ENCODE measurements around the gene KDM4E.
A peak's percentile ranks its signal among the peaks of the same experiment; 100 is the strongest.

Gene KDM4E

DNA sequence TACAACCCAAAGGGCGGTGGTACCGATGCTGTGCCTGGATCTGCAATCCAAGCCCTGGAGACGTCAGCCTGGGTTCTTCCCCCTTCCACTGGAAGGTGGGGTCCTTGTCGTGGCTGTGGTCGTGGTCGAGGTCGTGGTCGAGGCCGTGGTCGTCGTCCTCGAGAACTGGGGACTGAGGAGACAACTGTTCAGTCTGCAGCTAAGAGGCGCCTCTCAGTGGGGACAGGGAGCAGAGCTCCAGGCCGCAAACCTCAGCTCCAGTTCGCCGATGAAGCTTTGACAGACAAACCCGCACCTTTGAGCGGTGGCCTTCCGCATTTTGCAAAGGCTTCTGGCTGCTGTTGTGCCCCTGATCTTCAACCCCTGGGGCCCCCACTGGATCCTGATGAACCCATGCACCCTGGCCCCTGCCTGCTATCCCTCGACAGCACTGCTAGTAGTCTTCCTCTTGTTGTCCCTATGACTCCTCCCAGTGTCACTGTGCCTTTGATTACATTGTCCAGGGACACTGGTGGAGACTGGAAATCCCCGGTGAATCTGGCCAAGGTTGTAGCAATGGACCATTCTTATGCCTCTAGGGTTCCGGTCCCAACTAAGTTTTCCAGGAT, 25.6 kb downstream of the KDM4E start:
- no peak for DNase-seq (ENCODE audit: low read depth in 3 of 3)

DNA sequence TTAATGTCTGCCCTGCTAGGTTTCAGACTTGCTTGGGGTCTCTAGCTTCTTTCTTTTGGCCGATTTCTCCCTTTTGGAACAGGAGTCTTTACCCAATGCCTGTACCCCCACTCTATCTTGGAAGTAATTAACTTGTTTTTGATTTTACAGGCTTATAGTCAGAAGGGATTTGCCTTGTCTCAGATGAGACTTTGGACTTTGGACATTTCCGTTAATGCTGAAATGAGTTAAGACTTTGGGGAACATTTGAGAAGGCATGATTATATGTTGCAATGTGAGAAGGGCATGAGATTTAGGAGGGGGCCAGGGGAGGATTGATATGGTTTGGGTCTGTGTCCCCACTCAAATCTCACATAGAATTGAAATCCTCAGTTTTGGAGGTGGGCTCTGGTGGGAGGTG, 29.3 kb downstream of the KDM4E start:
- DNase-seq (ENCODE audit: low read depth in 3 of 3): no peak

DNA sequence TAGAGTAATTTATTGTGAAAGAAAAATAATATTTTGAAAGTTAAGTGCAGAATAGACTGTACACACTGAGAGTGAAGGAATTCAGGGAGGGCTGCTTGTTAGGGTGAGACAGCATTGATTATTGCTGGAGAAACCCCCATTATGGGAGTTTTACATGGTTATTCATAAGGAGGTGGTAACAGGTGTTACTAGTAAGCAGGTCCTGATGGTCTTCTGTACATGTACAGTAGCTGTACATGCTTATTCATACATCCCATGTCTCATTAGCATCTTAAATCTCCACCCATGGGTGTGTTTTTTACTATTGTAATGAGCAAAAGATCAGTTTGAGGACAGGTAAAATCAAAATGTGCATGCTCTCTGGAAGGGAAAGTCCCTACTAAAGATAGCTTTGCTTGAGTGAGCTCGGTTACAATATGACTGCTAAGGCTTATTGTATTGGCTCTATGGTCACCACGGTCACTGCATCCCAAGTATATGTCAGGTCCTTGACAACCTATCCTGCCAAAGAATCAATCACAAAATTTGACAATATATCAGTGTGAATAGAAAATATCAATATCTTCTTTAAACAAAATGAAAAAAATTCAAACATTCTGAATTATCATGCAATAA, 30.3 kb downstream of the KDM4E start:
- DNase-seq (ENCODE audit: low read depth in 3 of 3): no peak

DNA sequence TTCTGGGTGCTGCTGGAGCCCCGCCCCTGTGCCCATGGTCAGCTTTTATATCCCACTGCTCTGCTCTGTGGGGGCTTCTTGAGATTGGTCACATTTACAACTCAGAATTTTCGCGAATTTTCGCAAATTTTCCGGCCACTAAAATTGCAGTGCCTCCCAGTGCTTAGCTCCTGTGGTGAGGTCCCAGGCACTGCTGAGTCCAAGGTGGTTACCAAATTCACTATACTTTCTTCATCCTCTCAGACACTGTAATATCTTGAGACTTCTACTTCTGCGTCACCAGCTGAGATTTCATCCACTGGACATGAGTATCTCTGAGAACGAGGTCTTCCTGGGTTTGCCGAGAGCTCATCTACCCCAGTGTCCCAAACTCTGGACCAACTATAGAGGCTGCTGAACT, 32.9 kb downstream of the KDM4E start:
- DNase-seq (ENCODE audit: low read depth in 3 of 3): no peak

DNA sequence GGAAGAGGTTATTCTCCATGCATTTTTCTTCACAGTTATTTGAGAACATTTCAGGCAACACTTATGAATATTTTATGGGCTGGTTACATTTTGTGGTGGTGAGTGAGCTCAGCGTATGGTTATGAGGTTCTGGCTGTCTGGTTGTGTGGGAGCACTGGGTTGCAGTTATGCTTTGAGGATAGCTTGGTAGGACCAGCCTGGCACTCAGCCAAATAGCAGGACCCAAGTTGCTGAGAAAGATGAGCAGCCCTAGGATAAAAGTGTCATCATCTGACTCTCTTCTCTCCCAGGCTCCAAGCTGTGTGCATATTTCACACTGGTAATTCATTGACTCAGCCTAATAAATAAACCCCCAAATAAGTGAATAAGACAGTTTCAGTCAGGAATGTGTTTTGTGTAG, 33.6 kb downstream of the KDM4E start:
- no peak for DNase-seq (ENCODE audit: low read depth in 3 of 3)

DNA sequence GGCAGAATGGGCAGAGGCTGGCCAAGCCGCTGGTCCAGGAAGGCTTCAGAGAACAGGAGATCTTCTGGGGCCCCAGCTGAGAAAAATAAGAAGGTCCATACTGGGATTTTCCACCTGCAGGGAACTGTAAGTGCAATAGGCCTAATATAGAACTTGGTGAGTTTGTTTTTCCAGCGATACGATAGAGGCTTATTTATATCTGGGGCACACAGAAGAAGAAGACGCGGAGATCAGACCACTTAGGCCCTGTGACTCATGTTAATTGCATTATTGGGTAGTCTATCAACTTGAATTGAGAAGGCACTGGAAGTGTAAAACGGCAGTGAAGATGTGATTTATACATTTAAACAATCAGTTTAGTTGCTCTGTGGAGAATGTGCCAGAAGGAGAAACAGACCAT, 34.0 kb downstream of the KDM4E start:
- DNase-seq (ENCODE audit: low read depth in 3 of 3): no peak

DNA sequence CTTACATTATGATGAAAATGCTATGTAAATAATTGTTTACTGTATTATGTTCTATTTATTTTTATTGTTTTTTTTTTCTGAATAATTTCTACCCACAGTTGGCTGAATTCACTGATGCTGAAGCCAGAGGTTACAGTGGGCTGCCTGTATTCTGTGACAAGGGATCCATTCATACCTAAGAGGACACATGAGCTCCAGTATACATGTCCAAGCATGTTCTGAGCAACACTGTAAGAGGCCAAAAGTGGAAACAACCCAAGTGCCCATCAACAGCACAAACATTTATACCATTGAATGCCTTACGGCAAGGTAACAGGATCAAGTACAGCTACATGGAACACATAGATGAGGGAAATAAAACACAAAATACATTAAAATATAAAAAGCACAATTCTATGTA, 40.3 kb downstream of the KDM4E start:
- DNase-seq (ENCODE audit: low read depth in 3 of 3): no peak

DNA sequence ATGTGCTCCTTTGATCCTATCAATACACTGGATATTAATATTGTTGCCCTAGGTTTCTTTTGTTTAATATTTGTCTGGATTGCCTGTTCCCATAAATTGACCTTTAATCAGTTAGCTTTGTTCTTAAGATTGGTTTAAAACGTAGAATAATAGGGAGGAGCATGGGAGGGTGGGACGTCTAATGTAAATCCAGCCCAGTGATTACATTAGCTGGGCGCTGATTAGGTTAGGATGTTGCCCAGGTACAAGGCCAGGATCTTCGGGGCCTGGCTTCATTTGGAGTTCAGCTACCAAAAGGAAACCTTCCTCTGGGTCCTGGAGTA, 41.6 kb downstream of the KDM4E start, which contains the start of gene SRSF8:
SRSF8 (plus strand) TSS at position 204 of the 323 bp plus-strand sequence. CDS start 308 bp downstream, outside the sequence.
- DNase-seq (ENCODE audit: low read depth in 3 of 3): no peak

DNA sequence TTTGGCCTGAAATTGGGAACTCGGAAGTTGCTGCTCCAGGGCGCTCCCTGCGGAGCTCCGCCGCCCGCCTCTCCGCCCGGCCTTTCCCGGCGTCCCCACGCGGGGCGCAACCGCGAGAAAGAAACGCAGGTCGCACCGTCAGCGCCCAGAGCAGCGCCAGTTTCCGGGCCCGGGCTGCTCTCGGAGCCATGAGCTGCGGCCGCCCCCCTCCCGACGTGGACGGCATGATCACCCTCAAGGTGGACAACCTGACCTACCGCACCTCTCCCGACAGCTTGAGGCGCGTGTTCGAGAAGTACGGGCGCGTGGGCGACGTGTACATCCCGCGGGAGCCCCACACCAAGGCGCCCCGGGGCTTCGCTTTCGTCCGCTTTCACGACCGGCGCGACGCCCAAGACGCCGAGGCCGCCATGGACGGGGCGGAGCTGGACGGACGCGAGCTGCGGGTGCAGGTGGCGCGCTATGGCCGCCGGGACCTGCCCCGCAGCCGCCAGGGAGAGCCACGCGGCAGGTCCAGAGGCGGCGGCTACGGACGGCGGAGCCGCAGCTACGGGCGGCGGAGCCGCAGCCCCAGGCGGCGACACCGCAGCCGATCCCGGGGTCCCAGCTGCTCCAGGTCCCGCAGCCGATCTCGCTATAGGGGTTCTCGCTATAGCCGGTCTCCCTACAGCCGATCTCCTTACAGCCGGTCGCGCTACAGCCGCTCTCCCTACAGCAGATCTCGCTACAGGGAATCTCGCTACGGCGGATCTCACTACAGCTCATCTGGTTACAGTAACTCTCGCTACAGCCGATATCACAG, 42.2 kb downstream of the KDM4E start:
- DNase-seq (ENCODE audit: low read depth in 3 of 3): peak; percentile 40 to 67 (median 56)

DNA sequence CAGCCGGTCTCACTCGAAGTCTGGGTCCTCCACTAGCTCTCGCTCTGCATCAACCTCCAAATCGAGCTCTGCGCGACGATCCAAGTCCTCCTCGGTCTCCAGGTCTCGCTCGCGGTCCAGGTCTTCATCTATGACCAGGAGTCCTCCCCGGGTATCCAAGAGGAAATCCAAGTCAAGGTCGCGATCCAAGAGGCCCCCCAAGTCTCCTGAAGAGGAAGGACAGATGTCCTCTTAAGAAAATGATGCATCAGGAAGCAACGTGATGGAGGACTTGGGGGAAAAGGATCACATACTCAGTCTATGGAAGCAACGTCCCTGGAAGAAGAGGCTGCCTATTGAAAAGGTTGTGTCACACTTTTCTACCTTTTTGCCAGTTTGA, 42.8 kb downstream of the KDM4E start:
- DNase-seq (ENCODE audit: low read depth in 3 of 3): no peak

DNA sequence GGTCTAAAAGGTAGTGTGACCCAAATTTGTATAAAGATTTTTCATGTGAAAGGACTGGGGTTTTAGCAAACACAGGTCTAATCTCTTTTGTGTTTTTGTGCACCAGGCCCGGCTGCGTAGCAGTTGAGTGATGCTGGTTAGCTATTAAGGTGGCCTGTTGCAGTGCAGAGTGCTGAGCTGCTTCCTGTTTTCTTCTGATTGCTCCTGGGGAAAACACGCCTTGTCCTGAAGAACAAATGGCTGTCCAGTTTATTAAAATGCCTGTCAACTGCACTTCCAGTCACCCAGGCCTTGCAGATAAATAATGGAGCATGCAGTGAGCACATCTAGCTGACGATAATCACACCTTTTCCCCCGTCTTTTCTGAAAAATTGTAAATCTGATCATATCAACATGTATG, 43.5 kb downstream of the KDM4E start:
- DNase-seq (ENCODE audit: low read depth in 3 of 3): peak in 2 of 3 experiments; percentile 15 to 39

DNA sequence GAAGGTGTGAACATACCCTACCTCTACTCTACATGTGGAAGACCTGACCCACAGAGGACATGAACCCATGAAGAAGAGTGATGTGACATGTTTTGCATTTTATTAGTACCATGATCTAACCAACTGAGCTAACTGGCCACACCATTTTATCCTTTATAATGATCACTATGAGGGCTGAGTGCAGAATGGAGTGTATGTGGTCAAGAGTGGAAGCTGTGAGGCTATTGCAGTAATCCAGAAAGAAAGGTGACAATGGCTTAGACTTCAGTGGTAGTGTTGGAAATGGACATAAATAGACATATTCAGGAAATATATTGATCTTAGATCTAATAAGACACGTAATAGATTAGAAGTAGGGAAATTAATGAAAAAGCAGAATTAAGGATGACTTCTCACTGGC, 45.4 kb downstream of the KDM4E start:
- no peak for DNase-seq (ENCODE audit: low read depth in 3 of 3)

DNA sequence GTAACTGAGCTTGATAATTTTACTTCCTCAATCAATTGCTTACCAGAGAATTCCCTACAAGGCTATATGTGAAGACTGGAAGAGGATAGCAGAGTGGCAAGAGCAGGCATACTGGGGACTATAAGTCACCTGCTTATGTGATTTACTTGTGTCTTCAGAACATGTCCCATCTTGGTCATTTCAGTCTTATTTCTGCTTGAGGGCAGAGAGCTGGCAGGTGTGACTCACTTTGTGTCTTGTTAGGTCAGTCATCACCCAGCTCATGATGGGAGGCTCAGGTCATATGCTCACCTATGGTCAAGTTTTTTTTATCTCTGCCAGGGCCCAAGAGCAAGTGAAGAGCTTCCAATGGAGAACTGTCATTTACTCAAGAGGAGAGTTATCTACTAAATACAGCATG, 47.9 kb downstream of the KDM4E start:
- no peak for DNase-seq (ENCODE audit: low read depth in 3 of 3)

DNA sequence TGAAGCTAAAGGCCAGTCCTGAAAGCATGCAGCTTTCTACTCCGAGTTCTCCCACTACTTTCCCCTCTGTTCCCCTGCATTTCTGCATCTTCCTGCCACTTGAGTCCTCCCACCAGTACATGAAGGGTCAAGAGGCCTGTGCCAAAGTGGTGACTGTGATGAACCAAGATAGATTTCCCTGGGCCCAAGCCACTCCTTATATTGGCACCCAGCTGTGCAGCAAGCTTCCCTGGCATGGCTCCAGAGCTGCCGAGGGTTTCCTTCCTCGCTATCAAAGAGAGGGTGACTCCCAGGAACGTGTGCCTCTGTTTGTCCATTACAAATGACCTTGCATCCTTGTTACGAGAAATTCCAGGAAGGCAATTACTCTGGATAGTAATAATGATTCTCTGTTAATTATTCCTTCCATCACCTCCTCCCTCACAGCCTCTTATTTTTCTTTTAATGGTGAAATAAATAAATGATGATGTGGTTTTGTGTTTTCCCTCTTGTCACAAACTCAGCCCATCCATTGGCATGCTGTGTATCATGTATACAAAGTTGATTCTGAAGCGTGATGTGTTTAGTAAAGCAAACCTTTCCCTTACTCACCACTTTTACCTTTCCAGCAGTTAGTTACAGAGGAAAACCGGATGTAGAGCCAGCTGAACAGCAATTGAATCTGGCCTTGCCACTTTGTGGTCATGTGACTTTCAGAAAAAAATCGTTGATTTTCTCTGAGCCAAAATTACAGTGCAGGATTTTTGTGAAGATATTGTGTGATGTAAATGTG, 49.9 kb downstream of the KDM4E start:
- no peak for DNase-seq (ENCODE audit: low read depth in 3 of 3)

DNA sequence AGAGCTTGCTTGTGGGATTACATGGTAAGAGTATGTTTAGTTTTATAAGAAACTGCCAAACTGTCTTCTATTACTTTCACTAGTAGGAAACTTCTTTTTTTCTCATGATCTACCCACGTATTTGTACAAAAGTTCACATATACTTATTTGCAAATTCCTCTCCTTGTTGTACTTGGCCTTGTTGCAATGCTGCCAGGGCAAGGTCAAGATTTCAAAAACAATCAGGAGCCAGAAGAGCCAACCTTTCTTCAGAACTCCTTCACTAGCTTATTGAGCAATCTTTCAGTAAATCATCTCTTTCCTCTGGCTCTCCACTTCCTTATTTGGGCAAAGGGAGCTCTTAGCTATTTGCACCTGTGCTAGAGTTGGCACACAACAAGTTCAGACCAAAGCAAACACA, 51.4 kb downstream of the KDM4E start:
- DNase-seq (ENCODE audit: low read depth in 3 of 3): no peak

DNA sequence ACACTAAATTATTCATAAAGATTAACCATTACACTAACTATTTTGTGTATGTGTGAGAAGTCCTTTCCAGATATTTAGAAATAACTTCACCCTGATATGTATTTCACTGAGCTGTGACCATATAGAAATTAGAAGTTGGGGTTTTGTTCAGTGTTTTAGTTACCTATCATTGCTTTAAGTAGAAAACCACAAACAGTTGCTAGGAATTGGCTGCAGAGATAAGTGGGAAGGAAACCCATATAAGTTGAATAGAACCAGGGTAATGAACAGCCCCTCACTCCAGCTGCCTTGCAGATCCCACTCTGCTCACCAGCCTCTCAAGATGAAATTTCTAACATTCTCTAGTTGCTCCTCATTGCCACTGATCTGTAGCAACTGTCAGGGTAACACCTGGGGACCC, 51.9 kb downstream of the KDM4E start:
- no peak for DNase-seq (ENCODE audit: low read depth in 3 of 3)

Data from stimulated activated CD4-positive, alpha-beta T cell treated with anti-CD3 and anti-CD28 coated beads, TNF-alpha, amount 100 ng/mL, for 4 hours (primary cell).